Thyroid gland (tissue), 4 donors: Measurements from ENCODE around the gene SYNGR3. TPM values are rescaled to one million over a fixed set of nuclear protein-coding genes. Genes with fewer than 3 reads are reported as not detected.

Source experiments
- DNase-seq, 2 donors: peaks; one replicate each; pipeline ENCODE4 v3.0.0-alpha.2; 2019
- H3K27ac ChIP-seq, 3 donors: fragments of 200-600 bp; sonication (generic); 1 replicate in 2 of 3; 2 replicates in 1 of 3; pipeline ENCODE4 v1.5.1; 2016 to 2019; ENCODE audit warnings: mild to moderate bottlenecking in 1 of 3, moderate library complexity in 1 of 3
- H3K27me3 ChIP-seq: fragments of 200-600 bp; sonication (generic); one replicate; pipeline ENCODE4 v1.5.1; 2019
- H3K36me3 ChIP-seq, 2 donors: fragments of 200-600 bp; sonication (generic); one replicate each; pipeline ENCODE4 v1.5.1; 2016 to 2019
- H3K4me1 ChIP-seq, 2 donors: fragments of 200-600 bp; sonication (generic); one replicate each; pipeline ENCODE4 v1.5.1; 2017 to 2019
- H3K4me3 ChIP-seq, 3 donors: fragments of 200-600 bp; sonication (generic); replicated peaks in 1 of 3; 1 replicate in 2 of 3; 2 replicates in 1 of 3; pipeline ENCODE4 v1.5.1; 2016; ENCODE audit warnings: mild to moderate bottlenecking in 1 of 3
- H3K9me3 ChIP-seq: fragments of 200-600 bp; sonication (generic); one replicate; pipeline ENCODE4 v1.5.1; 2017
- POLR2A ChIP-seq, 2 donors: fragments of 450-650 bp; IDR thresholded peaks; one replicate each; pipeline ENCODE4 v1.6.1; 2017; ENCODE audit warnings: antibody characterized with exemption in 2 of 2, mild to moderate bottlenecking in 2 of 2, moderate library complexity in 1 of 2
- WGBS, 2 donors: methylation state at CpG; one replicate each; pipeline ENCODE4 v1.1.5; 2017; 5-methylcytosine and 5-hydroxymethylcytosine counted together
- intact Hi-C: fragments of 100-400 bp; cut with DNase I; formaldehyde crosslinking; loops from one replicate; pipeline ENCODE4 v1.15.1; 2023
- total RNA-seq, 4 donors: library from RNA; depleted of rRNA; stranded (reverse); fragments of >200 nt; gene quantifications; one replicate each; pipeline ENCODE4 v1.2.3, GENCODE V29; 2016
- TF ChIP-seq, protein P1 (sequence below), 6 experiments: fragments of 200-600 bp in 3 of 6; fragments of 450-650 bp in 3 of 6; sonication (generic) in 3 of 6; IDR thresholded peaks; one replicate each; pipeline ENCODE4 v1.5.1; 2016 to 2019; ENCODE audit warnings: antibody characterized with exemption in 6 of 6, mild to moderate bottlenecking in 2 of 6, inconsistent platforms in 1 of 6, moderate library complexity in 1 of 6

The SYNGR3 gene
- total RNA-seq, 4 donors from 2014 or later: not detected

DNA sequence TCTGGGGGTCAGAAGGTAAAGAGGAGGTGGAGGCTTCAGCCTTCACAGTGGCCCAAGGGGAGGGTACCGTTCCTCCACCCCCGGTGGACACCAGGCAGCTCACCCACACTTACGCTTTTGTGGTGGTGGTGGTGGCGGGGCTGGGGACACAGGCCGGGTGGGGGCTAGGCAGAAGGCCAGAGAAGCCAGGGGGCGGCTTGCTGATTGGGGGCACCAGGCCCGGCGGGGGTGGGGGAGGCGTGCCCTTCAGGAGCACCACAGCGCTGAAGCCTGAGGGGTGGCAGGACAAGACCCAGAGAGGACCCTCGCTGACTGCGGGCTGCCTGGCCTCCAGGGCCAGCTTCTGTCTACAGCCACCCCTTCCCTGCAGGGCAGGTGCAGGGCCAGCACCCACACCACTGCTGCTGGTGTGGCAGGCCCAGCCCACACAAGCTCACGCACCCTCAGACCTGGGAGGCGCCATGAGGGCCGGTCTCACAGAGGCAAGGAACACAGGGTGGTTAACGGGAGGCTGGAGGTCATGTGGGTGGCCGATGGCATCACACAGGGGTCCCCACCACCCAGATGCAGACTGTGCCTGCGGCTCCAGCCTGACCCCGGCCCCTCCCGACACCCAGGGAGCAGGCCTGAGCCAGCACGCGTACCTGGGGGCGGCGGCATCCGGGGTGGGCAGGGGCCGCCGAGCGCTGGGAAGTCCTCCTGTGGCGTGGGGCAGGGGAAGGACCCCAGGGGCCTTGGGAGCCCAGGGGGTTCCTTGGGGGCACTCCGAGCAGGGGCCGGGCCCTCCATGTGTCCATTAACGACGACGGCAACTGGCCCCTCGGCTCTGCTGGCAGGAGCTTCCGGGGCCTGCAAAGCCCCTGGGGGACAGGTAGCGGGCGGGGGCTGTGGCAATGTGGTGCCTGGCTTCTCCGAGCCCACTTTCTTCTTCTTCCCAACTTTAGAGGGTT lies 9.4 kb downstream of the SYNGR3 start:
- H3K9me3 ChIP-seq: no peaks in the 10 kb centered on the region
- no peak overlapping the region for H3K27ac ChIP-seq
- peaks cover 51 to 54% of the 10 kb centered on the region in 2 donors for H3K36me3 ChIP-seq
- H3K4me3 ChIP-seq: no peak overlapping the region
- peaks cover 6 to 9% of the 10 kb centered on the region in 2 donors for H3K4me1 ChIP-seq
- no peak for TF ChIP-seq POLR2A (IDR thresholded peaks at IDR 0.05)
- TF ChIP-seq, protein P1, sequence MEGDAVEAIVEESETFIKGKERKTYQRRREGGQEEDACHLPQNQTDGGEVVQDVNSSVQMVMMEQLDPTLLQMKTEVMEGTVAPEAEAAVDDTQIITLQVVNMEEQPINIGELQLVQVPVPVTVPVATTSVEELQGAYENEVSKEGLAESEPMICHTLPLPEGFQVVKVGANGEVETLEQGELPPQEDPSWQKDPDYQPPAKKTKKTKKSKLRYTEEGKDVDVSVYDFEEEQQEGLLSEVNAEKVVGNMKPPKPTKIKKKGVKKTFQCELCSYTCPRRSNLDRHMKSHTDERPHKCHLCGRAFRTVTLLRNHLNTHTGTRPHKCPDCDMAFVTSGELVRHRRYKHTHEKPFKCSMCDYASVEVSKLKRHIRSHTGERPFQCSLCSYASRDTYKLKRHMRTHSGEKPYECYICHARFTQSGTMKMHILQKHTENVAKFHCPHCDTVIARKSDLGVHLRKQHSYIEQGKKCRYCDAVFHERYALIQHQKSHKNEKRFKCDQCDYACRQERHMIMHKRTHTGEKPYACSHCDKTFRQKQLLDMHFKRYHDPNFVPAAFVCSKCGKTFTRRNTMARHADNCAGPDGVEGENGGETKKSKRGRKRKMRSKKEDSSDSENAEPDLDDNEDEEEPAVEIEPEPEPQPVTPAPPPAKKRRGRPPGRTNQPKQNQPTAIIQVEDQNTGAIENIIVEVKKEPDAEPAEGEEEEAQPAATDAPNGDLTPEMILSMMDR (IDR thresholded peaks at IDR 0.05): no peak
- no peaks in the 10 kb centered on the region for H3K27me3 ChIP-seq
- WGBS, 2 donors: 90 to 98% methylated on average over 8 to 15 of the region's 39 CpGs
- intact Hi-C loops: no loop called here
- DNase-seq: no peak

DNA sequence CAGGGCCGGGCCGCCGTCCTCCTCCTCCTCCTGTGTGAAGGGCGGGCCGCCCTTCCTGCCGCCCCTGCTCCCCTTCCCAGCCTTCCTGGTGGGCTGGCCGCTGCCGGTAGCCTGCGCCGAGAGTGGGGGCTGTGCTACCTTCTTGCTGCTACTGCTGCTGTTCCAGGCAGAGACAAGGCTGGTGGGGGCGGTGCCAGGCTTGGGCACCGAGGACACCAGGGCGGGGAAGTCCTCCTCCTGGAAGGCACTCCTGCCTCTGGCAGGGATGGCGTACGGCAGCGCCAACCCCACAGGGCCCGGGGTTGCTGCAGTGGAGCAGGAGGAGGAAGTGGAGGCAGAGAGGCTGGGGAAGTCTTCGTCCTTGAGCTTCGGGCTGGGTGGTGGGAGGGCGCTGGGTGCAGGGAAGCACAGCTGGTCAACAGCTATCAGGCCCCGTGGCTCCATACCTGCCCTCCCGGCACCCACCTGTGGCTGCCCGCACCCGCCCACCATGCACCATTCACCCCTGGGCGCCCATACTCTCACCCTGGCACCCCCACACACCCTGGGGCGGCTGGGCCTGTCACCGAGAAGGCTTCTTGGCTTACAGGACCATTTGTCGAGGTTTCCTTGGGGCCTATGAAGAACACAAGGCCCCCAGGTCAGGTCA lies 10.2 kb downstream of the SYNGR3 start:
- Histone ChIP-seq H3K9me3 (no peaks in the 10 kb centered on the region), H3K27ac (no peak overlapping the region), H3K36me3 (peaks cover 51 to 54% of the 10 kb centered on the region in 2 donors), H3K4me3 (no peak overlapping the region), H3K4me1 (peaks cover 7 to 15% of the 10 kb centered on the region in 2 donors), H3K27me3 (no peaks in the 10 kb centered on the region)
- intact Hi-C loops: no loop called here
- TF ChIP-seq, protein P1 (IDR thresholded peaks at IDR 0.05): no peak
- no peak for TF ChIP-seq POLR2A (IDR thresholded peaks at IDR 0.05)
- WGBS, 2 donors: 90 to 93% methylated on average over 20 to 25 of the region's 28 CpGs
- no peak for DNase-seq

DNA sequence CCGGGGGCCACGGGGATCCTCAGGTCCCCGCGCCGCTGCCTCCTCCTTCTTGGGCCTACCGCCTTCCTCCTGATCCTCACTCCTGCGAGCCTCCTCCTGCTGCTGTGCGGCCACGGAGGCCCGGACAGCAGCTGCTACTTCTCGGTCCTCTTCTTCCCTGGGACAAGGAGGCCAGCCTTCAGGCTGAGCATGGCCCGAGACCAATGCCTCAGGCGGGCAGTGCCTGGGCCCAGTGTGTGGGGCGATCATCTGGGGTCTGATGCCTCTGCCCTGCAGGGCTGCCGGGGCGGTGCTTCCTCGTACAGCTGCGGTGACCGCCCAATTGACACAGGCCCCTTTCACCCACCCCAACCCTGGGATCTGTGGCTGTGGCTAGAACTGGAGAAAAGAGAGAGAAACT lies 11.3 kb downstream of the SYNGR3 start:
- Histone ChIP-seq H3K27me3 (no peaks in the 10 kb centered on the region), H3K4me1 (peaks cover 7 to 18% of the 10 kb centered on the region in 2 donors), H3K27ac (no peak overlapping the region), H3K4me3 (no peak overlapping the region), H3K9me3 (no peaks in the 10 kb centered on the region), H3K36me3 (peaks cover 51 to 54% of the 10 kb centered on the region in 2 donors)
- DNase-seq: no peak
- WGBS, 2 donors: 93 to 95% methylated on average over 7 to 19 of the region's 19 CpGs
- intact Hi-C loops: no loop called here
- TF ChIP-seq, protein P1 (IDR thresholded peaks at IDR 0.05): no peak
- no peak for TF ChIP-seq POLR2A (IDR thresholded peaks at IDR 0.05)

DNA sequence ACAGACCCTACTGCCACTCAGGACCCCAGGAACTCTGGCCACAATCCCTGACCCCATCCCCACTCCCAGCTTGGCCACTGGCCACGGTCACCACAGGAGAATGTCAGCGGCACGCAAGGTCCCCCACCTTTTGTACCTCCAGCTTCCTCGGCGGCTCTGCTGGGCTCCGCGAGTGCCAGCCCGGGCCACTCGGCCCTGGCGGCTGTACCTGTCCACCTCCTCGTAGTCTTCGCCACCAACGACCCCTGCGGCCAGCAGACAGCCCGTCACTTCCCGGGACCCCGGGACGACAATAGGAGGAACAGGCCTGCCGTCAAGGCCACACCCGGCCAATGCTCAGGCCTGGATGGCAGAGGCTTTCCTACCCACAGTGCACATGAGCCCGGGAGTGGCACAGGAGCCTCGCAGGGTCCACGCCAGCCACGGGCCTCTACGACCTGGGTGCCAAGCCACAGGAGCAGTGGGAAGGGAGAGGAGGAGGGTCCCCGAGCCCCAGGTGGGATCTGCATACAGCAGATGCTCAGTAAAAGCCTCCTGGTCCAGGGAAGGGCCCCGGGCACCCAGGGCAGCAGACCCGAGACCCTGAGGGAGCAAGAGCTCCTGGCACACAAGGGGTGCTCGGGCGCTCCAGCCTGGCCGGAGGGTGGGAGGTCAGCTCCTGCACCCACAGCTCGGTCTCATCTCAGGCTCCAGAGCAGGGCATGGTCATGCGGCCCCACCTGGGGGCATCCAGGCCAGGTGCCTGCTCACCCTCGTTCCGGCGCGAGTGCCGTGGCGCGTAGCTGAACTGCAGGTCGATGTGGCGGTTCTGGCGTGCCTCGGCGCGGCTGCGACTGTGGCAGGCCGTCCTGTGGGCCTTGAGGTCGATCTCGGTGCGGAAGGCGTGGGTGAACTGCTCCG lies 11.9 kb downstream of the SYNGR3 start:
- no peak overlapping the region for H3K27ac ChIP-seq
- H3K9me3 ChIP-seq: no peaks in the 10 kb centered on the region
- peaks cover 7 to 19% of the 10 kb centered on the region in 2 donors for H3K4me1 ChIP-seq
- H3K36me3 ChIP-seq: peaks cover 51 to 54% of the 10 kb centered on the region in 2 donors
- H3K27me3 ChIP-seq: no peaks in the 10 kb centered on the region
- intact Hi-C loops: no loop called here
- H3K4me3 ChIP-seq: no peak overlapping the region
- WGBS, 2 donors: 95% methylated on average over 9 to 25 of the region's 53 CpGs
- TF ChIP-seq, protein P1 (IDR thresholded peaks at IDR 0.05): no peak
- no peak for TF ChIP-seq POLR2A (IDR thresholded peaks at IDR 0.05)
- no peak for DNase-seq
